Ovary (tissue), 9 donors: ENCODE measurements around the gene THSD4. TPM values are rescaled to one million over a fixed set of nuclear protein-coding genes. Genes with fewer than 3 reads are reported as not detected.

Experiments
- DNase-seq, 5 donors: peaks; one replicate each; pipeline ENCODE4 v3.0.0-alpha.2; 2019 to 2020
- H3K27ac ChIP-seq, 2 donors: fragments of 200-600 bp; one replicate each; pipeline versions ENCODE4 v1.5.1 to v1.8.0; 2019 to 2022
- H3K27me3 ChIP-seq: fragments of 200-600 bp; one replicate; pipeline ENCODE4 v1.8.0; 2022
- H3K36me3 ChIP-seq: fragments of 200-600 bp; sonication (generic); one replicate; pipeline ENCODE4 v1.5.1; 2019
- H3K4me1 ChIP-seq: one replicate; pipeline ENCODE4 v1.8.1; 2013; ENCODE audit warnings: mild to moderate bottlenecking, moderate library complexity; ENCODE audit not compliant: insufficient read depth
- H3K4me3 ChIP-seq: fragments of 200-600 bp; sonication (generic); one replicate; pipeline ENCODE4 v1.5.1; 2017
- H3K9me3 ChIP-seq, 2 donors: fragments of 200-600 bp in 1 of 2; sonication (generic) in 1 of 2; one replicate each; pipeline versions ENCODE4 v1.5.1 to v1.8.1; 2013 to 2019; ENCODE audit warnings: mild to moderate bottlenecking in 1 of 2, moderate library complexity in 1 of 2
- CTCF ChIP-seq, 3 donors: fragments of 450-650 bp in 2 of 3; fragments of 200-600 bp in 1 of 3; IDR thresholded peaks; one replicate each; pipeline versions ENCODE4 v1.5.1 to v1.8.0; 2016 to 2022; ENCODE audit warnings: antibody characterized with exemption in 3 of 3, mild to moderate bottlenecking in 1 of 3
- EP300 ChIP-seq: sonication (generic); formaldehyde crosslinking; IDR thresholded peaks from one replicate; pipeline ENCODE4 v1.6.1; 2017; ENCODE audit warnings: antibody characterized with exemption
- POLR2A ChIP-seq: fragments of 450-650 bp; IDR thresholded peaks from one replicate; pipeline ENCODE4 v1.6.1; 2017; ENCODE audit warnings: antibody characterized with exemption, mild to moderate bottlenecking, moderate library complexity
- WGBS, 3 donors: extraction: QIAGEN DNeasy Blood & Tissue Kit in 1 of 3; methylation state at CpG; one replicate each; pipeline versions ENCODE4 v1.1.5 to v1.1.7; 2013 to 2017; 5-methylcytosine and 5-hydroxymethylcytosine counted together
- intact Hi-C, 4 donors: fragments of 100-400 bp; cut with DNase I; formaldehyde crosslinking; loops; one replicate each; pipeline versions ENCODE4 v1.11.0 to v1.15.1; 2022 to 2023
- polyA plus RNA-seq, 2 donors: library from polyadenylated mRNA; stranded (reverse); fragments of 200-250 nt in 1 of 2; fragments of 350-450 nt in 1 of 2; fragmentation: Illumina TruSeq in 1 of 2; extraction: RNeasy Lipid Tissue Mini Kit (QIAGEN cat#74804) in 1 of 2; gene quantifications; one replicate each; pipeline ENCODE4 v1.2.3, GENCODE V29; 2013 to 2014
- total RNA-seq, 7 donors: library from RNA; depleted of rRNA in 2 of 7; stranded (reverse); fragments of >200 nt in 2 of 7; fragmentation: NEBNext Ultra II Directional in 3 of 7; extraction: Animal tissue kit (Norgen Biotek cat#: 25700) in 3 of 7; gene quantifications; one replicate each; pipeline versions ENCODE4 v1.1.0 to v1.2.4, GENCODE V29; 2016 to 2023
- donor health status: DM: no; HTN: no; CAD: no; lungs with moderate emphysema.
- donor health status: DM: no; HTN: no; CAD: no.
- donor health status: Bipolar disorder and iron deficiency.
- donor health status: DM: yes; HTN: yes; CAD: no.
- donor health status: DM: no; HTN: no; CAD: no.
- donor health status: DM: yes; HTN: yes; CAD: no.

The THSD4 gene
- total and polyA plus RNA-seq, 9 donors, result 3.2 to 53.4 (median 13.5) TPM

DNA sequence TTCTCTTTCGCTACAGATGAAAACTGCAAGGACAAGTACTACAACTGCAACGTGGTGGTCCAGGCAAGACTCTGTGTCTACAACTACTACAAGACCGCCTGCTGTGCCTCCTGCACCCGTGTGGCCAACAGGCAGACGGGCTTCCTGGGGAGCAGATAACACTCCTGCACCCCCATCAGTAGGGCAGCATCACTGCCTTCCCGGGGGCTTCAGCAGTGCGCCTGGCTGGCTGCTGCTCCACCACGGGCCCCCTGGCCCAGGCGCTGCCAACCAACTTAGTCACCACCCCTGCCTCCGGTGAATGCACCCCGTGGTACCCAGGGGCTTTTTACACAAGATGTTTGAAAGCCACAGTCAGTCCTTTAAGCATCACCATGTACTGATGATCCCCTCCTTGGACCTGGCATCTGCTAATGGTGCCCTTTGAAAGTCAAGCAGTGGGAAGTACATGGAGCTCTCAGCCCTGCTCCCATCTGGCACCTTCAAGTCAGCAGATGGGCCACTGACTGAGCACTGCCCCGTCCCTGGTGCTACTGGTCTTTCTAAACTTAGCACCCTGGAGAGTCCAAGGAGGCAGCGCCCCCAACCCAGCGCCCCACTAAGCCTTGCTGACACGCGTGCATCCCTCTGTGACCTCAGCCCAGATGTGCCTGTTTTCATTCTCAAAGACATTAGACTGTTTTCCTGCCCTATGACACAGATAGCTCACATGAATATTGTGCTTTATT, 662.1 kb downstream of the THSD4 start:
- H3K9me3 ChIP-seq, result no peaks in the 10 kb centered on the region
- H3K36me3 ChIP-seq, result no peaks in the 10 kb centered on the region
- intact Hi-C loops, result no loop called here
- no peak for TF ChIP-seq POLR2A
- H3K4me3 ChIP-seq, result no peak overlapping the region
- H3K27me3 ChIP-seq, result no peaks in the 10 kb centered on the region
- peaks cover 2% of the 10 kb centered on the region for H3K4me1 ChIP-seq
- WGBS, 3 donors, result 84 to 87% (median 86%) methylated on average over 16 of the region's 16 CpGs
- H3K27ac ChIP-seq, result no peak overlapping the region
- no peak for DNase-seq

DNA sequence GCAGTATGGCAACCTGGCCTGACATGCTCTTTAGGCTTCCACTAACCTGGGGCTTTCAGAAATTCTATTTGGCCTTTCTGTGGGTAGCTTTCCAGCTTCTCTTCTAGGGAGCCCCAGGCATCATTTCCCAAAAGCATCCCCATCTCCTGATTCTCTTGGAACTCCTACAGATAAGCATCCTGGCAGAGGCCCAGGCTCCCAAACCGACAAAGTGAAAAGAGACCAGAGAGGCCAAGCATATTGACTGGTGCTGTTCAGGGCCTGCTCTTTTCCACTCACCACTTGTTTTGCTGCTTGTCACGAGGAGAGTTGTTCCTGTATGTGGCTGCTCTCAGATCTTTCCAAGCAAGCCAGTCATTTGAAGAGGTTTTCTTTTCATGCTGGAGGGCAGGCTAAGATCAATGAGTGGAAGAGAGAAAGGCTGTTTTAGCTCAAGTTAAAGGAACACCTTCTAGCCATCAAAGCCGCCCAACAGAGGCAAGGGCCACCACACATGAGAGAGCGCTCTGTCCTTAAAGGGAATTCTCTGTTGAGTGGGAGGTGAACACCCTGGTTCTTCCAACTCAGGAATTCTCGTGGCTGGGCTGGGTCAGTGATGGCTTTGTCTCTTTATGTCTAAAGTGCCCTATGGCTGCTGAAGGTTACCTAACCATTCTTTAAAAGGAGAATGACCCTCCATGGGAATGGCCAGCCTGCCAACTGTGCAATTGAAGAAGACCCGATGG, 664.0 kb downstream of the THSD4 start:
- Histone ChIP-seq H3K4me1 (peaks cover 2% of the 10 kb centered on the region), H3K9me3 (no peaks in the 10 kb centered on the region), H3K36me3 (no peaks in the 10 kb centered on the region), H3K4me3 (no peak overlapping the region), H3K27me3 (no peaks in the 10 kb centered on the region), H3K27ac (no peak overlapping the region)
- no peak for DNase-seq
- intact Hi-C loops, result no loop called here
- 85 to 90% (median 87%) methylated on average over 6 of the region's 6 CpGs for WGBS, 3 donors
- TF ChIP-seq CTCF (IDR thresholded peaks at IDR 0.05) (no peak), POLR2A (no peak), EP300 (no peak)

- TF ChIP-seq CTCF (IDR thresholded peaks at IDR 0.05), result peak in 2 of 3 donors; percentile 46 to 58
- no peak for TF ChIP-seq EP300
- H3K27ac ChIP-seq, result no peak overlapping the region
- H3K36me3 ChIP-seq, result no peaks in the 10 kb centered on the region
- peak in 2 of 5 donors; percentile 27 to 28 for DNase-seq
- H3K9me3 ChIP-seq, result no peaks in the 10 kb centered on the region
- no peak overlapping the region for H3K4me3 ChIP-seq
- intact Hi-C loops, result no loop called here
- H3K4me1 ChIP-seq, result peaks cover 2% of the 10 kb centered on the region
- no peaks in the 10 kb centered on the region for H3K27me3 ChIP-seq
- 12 to 16% (median 12%) methylated on average over 13 of the region's 13 CpGs for WGBS, 3 donors
Observed at GRCh38 chr15:71780115-71780976, 665.1 kb downstream of the THSD4 start.

- H3K27me3 ChIP-seq, result no peaks in the 10 kb centered on the region
- 81 to 87% (median 83%) methylated on average over 9 of the region's 9 CpGs for WGBS, 3 donors
- H3K36me3 ChIP-seq, result no peaks in the 10 kb centered on the region
- TF ChIP-seq POLR2A (no peak), EP300 (no peak), CTCF (IDR thresholded peaks at IDR 0.05) (no peak)
- no peaks in the 10 kb centered on the region for H3K9me3 ChIP-seq
- intact Hi-C loops, result no loop called here
- no peak overlapping the region for H3K4me3 ChIP-seq
- no peak for DNase-seq
- peaks cover 2% of the 10 kb centered on the region for H3K4me1 ChIP-seq
- no peak overlapping the region for H3K27ac ChIP-seq
Observed at GRCh38 chr15:71781179-71781964, 666.1 kb downstream of the THSD4 start.
